Breast epithelium (tissue), 4 donors: ENCODE measurements around the gene HRH3. TPM values are rescaled to one million over a fixed set of nuclear protein-coding genes. Genes with fewer than 3 reads are reported as not detected.

Source experiments
- DNase-seq, 2 donors: peaks; one replicate each; pipeline ENCODE4 v3.0.0-alpha.2; 2019; ENCODE audit warnings: low spot score in 2 of 2
- H3K27ac ChIP-seq, 2 donors: fragments of 200-600 bp; sonication (generic) in 1 of 2; one replicate each; pipeline ENCODE4 v1.5.1; 2016 to 2019; ENCODE audit warnings: mild to moderate bottlenecking in 1 of 2
- H3K27me3 ChIP-seq, 2 donors: fragments of 200-600 bp; sonication (generic) in 1 of 2; one replicate each; pipeline versions ENCODE4 v1.5.1 to v1.6.0; 2017 to 2019; ENCODE audit warnings: control low read depth in 1 of 2, mild to moderate bottlenecking in 1 of 2
- H3K36me3 ChIP-seq: fragments of 200-600 bp; one replicate; pipeline ENCODE4 v1.5.1; 2019
- H3K4me1 ChIP-seq, 2 donors: fragments of 200-600 bp; sonication (generic); one replicate each; pipeline ENCODE4 v1.5.1; 2016 to 2019; ENCODE audit warnings: control low read depth in 1 of 2
- H3K4me3 ChIP-seq, 3 donors: fragments of 200-600 bp; sonication (generic); 1 replicate in 2 of 3; 2 replicates in 1 of 3; pipeline ENCODE4 v1.5.1; 2016 to 2019; ENCODE audit warnings: mild to moderate bottlenecking in 3 of 3, moderate library complexity in 2 of 3
- H3K9me3 ChIP-seq, 2 donors: fragments of 200-600 bp; sonication (generic) in 1 of 2; one replicate each; pipeline ENCODE4 v1.5.1; 2016 to 2019; ENCODE audit warnings: control low read depth in 1 of 2
- POLR2A ChIP-seq: fragments of 450-650 bp; IDR thresholded peaks from one replicate; pipeline ENCODE4 v1.6.1; 2016; ENCODE audit warnings: antibody characterized with exemption, mild to moderate bottlenecking, moderate library complexity
- POLR2AphosphoS5 ChIP-seq, 3 donors: sonication (generic); formaldehyde crosslinking; IDR thresholded peaks; one replicate each; pipeline ENCODE4 v1.6.1; 2017; ENCODE audit warnings: antibody characterized with exemption in 3 of 3
- intact Hi-C: fragments of 100-400 bp; cut with DNase I; formaldehyde crosslinking; loops from one replicate; pipeline ENCODE4 v1.15.1; 2023; ENCODE audit warnings: low total_unique reads
- total RNA-seq, 3 donors: library from RNA; depleted of rRNA; stranded (reverse); fragments of >200 nt; gene quantifications; one replicate each; pipeline ENCODE4 v1.1.0, GENCODE V29; 2016
- TF ChIP-seq, protein P1 (sequence below), 3 donors: fragments of 450-650 bp; IDR thresholded peaks; one replicate each; pipeline ENCODE4 v1.5.1; 2016 to 2017; ENCODE audit warnings: antibody characterized with exemption in 3 of 3, mild to moderate bottlenecking in 3 of 3, moderate library complexity in 3 of 3

Gene HRH3
- total RNA-seq, 3 donors from 2014 or later, result not detected

DNA sequence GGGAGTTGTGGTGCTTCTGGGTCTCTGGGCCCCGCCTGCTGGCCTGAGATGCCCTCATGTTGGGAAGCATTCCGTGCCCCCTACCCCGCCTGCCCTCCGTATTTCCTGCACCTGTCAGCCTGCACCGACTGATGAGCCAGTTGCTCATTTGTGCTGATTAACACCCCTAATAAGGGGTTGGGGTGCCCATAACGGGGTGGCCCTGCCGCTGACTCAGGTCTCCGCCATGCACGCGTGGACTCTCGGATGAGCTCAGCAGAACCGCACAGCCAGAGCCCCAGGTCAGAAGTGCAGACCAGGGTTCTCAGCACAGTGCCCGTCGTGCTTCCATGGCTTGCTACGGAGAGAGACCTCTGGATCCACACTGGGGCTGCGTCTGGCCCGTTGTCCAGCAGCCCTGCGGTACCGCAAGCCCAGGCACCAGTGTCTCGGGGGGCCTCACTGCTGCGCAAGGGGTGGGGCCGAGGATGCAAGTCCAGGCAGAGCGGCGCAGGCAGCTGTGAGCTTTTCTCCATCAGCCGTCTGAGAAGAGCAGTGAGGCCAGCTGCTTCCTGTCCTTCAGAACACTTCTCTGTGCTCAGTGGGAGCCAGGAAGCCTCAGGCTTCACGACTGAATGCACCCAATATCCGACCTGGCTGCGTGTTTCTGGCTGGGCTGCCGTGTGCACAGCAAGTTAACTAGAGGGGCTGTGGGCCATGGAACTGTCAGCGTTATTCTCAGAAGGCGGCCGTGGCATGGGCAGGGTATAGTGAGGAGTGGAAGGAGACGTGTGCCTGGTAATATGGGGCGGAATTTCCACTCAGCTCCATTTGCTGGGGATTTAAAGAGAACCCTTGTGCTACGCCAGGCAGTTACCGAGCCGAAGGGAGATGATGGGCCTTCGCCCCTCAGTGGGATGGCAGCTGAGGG, 18.6 kb downstream of the HRH3 start:
- intact Hi-C loops, result no loop called here
- Histone ChIP-seq H3K4me3 (no peak overlapping the region), H3K4me1 (no peaks in the 10 kb centered on the region), H3K36me3 (peaks cover 6% of the 10 kb centered on the region), H3K9me3 (no peaks in the 10 kb centered on the region), H3K27ac (no peak overlapping the region), H3K27me3 (no peaks in the 10 kb centered on the region)
- DNase-seq, result no peak
- TF ChIP-seq POLR2AphosphoS5 (IDR thresholded peaks at IDR 0.05) (no peak), POLR2A (no peak)
- TF ChIP-seq, protein P1, sequence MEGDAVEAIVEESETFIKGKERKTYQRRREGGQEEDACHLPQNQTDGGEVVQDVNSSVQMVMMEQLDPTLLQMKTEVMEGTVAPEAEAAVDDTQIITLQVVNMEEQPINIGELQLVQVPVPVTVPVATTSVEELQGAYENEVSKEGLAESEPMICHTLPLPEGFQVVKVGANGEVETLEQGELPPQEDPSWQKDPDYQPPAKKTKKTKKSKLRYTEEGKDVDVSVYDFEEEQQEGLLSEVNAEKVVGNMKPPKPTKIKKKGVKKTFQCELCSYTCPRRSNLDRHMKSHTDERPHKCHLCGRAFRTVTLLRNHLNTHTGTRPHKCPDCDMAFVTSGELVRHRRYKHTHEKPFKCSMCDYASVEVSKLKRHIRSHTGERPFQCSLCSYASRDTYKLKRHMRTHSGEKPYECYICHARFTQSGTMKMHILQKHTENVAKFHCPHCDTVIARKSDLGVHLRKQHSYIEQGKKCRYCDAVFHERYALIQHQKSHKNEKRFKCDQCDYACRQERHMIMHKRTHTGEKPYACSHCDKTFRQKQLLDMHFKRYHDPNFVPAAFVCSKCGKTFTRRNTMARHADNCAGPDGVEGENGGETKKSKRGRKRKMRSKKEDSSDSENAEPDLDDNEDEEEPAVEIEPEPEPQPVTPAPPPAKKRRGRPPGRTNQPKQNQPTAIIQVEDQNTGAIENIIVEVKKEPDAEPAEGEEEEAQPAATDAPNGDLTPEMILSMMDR (IDR thresholded peaks at IDR 0.05), result no peak

DNA sequence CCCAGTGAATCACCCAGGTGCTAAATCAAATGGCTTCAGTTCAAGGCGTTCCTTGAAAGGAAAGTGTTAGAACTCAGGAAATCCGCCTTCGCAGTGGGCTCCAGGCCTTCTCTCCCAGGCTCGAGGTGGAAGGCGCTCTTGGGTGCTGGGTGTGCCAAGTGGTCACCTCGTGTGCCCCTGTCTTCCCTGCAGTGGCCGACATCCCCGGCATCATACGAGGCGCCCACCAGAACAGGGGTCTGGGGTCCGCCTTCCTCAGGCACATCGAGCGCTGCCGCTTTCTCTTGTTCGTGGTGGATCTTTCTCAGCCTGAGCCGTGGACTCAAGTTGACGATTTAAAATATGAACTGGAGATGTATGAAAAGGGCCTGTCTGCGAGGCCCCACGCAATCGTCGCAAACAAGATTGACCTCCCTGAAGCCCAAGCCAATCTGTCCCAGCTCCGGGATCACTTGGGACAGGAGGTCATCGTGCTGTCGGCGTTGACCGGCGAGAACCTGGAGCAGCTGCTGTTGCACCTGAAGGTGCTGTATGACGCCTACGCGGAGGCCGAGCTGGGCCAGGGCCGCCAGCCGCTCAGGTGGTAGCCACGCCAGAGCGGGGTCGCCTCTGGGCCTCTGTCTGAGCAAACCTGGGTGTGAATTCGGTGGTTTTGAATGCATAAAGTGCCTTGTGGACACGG, 19.4 kb downstream of the HRH3 start:
- Histone ChIP-seq H3K4me3 (no peak overlapping the region), H3K27ac (no peak overlapping the region), H3K36me3 (peaks cover 6% of the 10 kb centered on the region), H3K9me3 (no peaks in the 10 kb centered on the region), H3K4me1 (no peaks in the 10 kb centered on the region), H3K27me3 (no peaks in the 10 kb centered on the region)
- no peak for DNase-seq
- intact Hi-C loops, result no loop called here
- no peak for TF ChIP-seq POLR2AphosphoS5 (IDR thresholded peaks at IDR 0.05)
- TF ChIP-seq POLR2A, result no peak
- TF ChIP-seq, protein P1 (IDR thresholded peaks at IDR 0.05), result no peak

DNA sequence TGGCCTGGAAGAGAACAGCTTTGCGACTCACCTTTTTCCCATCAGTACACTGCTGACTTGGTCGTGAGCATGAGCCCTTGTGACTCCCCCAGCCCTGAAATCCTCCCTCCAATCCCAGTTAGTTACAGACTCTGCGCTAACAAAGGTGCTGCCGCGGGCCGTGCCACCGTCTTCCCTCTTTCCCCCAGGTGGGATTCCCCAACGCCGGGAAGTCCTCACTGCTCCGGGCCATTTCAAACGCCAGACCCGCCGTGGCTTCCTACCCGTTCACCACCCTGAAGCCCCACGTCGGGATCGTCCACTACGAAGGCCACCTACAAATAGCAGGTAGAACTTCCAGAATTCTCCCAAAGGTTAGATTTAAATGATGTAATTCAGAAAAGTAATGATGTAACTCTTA, 21.1 kb downstream of the HRH3 start:
- peaks cover 6% of the 10 kb centered on the region for H3K36me3 ChIP-seq
- H3K27ac ChIP-seq, result peak overlapping the region in 1 of 2 donors; percentile 2
- intact Hi-C loops, result no loop called here
- DNase-seq, result no peak
- no peak overlapping the region for H3K4me3 ChIP-seq
- H3K9me3 ChIP-seq, result no peaks in the 10 kb centered on the region
- TF ChIP-seq POLR2AphosphoS5 (IDR thresholded peaks at IDR 0.05) (no peak), POLR2A (no peak)
- TF ChIP-seq, protein P1 (IDR thresholded peaks at IDR 0.05), result no peak
- no peaks in the 10 kb centered on the region for H3K27me3 ChIP-seq
- no peaks in the 10 kb centered on the region for H3K4me1 ChIP-seq

DNA sequence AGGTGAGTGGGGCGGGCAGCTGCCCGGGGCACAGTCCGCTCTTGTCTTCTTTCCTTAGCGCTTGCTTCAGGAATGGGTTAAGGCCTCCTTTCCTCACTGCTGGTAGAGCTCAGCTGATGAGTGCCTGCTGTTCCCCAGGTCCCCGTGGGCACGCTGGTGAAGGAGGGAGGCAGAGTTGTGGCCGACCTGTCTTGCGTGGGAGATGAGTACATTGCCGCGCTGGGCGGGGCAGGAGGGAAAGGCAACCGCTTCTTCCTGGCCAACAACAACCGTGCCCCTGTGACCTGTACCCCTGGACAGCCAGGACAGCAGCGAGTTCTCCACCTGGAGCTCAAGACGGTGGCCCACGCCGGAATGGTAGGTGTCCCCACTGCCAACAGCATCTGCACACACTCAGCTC, 21.6 kb downstream of the HRH3 start:
- Histone ChIP-seq H3K9me3 (no peaks in the 10 kb centered on the region), H3K36me3 (peaks cover 6% of the 10 kb centered on the region), H3K27ac (peak overlapping the region in 1 of 2 donors; percentile 2), H3K4me3 (no peak overlapping the region), H3K27me3 (no peaks in the 10 kb centered on the region), H3K4me1 (no peaks in the 10 kb centered on the region)
- TF ChIP-seq POLR2AphosphoS5 (IDR thresholded peaks at IDR 0.05) (no peak), POLR2A (no peak)
- TF ChIP-seq, protein P1 (IDR thresholded peaks at IDR 0.05), result no peak
- DNase-seq, result no peak
- intact Hi-C loops, result no loop called here

DNA sequence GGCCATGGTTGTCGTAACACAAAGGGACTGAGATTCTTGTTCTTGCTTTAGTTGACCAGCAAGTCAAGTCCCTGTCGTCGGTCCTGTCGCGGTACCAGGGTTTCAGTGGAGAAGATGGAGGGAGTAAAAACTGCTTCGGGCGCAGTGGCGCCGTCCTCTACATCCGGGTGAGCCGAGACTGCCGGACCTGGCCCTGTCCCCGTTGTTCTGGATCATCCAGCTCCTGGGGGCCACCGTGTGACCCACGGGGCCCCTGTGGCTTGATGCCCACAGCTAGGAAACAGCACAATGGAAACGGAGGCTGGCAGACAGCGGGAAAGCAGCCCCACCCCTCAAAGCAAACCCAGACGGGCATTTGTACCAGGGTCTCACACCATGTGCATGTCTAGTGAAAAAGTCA, 22.3 kb downstream of the HRH3 start:
- TF ChIP-seq, protein P1 (IDR thresholded peaks at IDR 0.05), result no peak
- no peak for TF ChIP-seq POLR2AphosphoS5 (IDR thresholded peaks at IDR 0.05)
- no peak for TF ChIP-seq POLR2A
- H3K36me3 ChIP-seq, result peaks cover 6% of the 10 kb centered on the region
- H3K9me3 ChIP-seq, result no peaks in the 10 kb centered on the region
- peak overlapping the region in 1 of 2 donors; percentile 22 for H3K27ac ChIP-seq
- H3K27me3 ChIP-seq, result no peaks in the 10 kb centered on the region
- intact Hi-C loops, result no loop called here
- H3K4me1 ChIP-seq, result no peaks in the 10 kb centered on the region
- no peak for DNase-seq
- no peak overlapping the region for H3K4me3 ChIP-seq
